Transverse colon (tissue), 4 donors: ENCODE data around the gene UHRF1. TPM values are rescaled to one million over a fixed set of nuclear protein-coding genes. Genes with fewer than 3 reads are reported as not detected.
"Not testable (repeated sequence)": the region's sequence is repeated elsewhere in the genome, so short reads cannot be mapped to it uniquely, and the experiment has no call there.

Experiments used
- DNase-seq: peaks from one replicate; pipeline ENCODE4 v3.0.0-alpha.2; 2019
- H3K27ac ChIP-seq, 4 donors: fragments of 200-600 bp; sonication (generic); 2 replicates each; pipeline ENCODE4 v1.5.1; 2016 to 2018; ENCODE audit warnings: inconsistent platforms in 4 of 4
- H3K27me3 ChIP-seq: fragments of 200-600 bp; sonication (generic); 2 replicates; pipeline ENCODE4 v1.5.1; 2017; ENCODE audit warnings: inconsistent platforms
- H3K36me3 ChIP-seq, 4 donors: fragments of 200-600 bp; sonication (generic); 2 replicates each; pipeline ENCODE4 v1.5.1; 2017 to 2019; ENCODE audit warnings: inconsistent platforms in 4 of 4
- H3K4me1 ChIP-seq, 4 donors: fragments of 200-600 bp; sonication (generic); 2 replicates each; pipeline ENCODE4 v1.5.1; 2017 to 2020; ENCODE audit warnings: inconsistent platforms in 4 of 4
- H3K4me3 ChIP-seq, 4 donors: fragments of 200-600 bp; sonication (generic); 1 replicate in 1 of 4; 2 replicates in 3 of 4; pipeline versions ENCODE4 v1.5.1 to v1.6.1; 2017 to 2019; ENCODE audit warnings: inconsistent platforms in 4 of 4
- H3K9me3 ChIP-seq, 2 donors: fragments of 200-600 bp; sonication (generic); 2 replicates each; pipeline ENCODE4 v1.5.1; 2017 to 2019; ENCODE audit warnings: inconsistent platforms in 2 of 2
- EP300 ChIP-seq: sonication (generic); formaldehyde crosslinking; IDR thresholded peaks from one replicate; pipeline ENCODE4 v1.6.1; 2017; ENCODE audit warnings: antibody characterized with exemption, low read depth
- POLR2A ChIP-seq: fragments of 450-650 bp; IDR thresholded peaks from one replicate; pipeline ENCODE4 v1.6.1; 2016; ENCODE audit warnings: antibody characterized with exemption, mild to moderate bottlenecking, moderate library complexity
- POLR2AphosphoS5 ChIP-seq, 3 donors: sonication (generic); formaldehyde crosslinking; IDR thresholded peaks; one replicate each; pipeline ENCODE4 v1.6.1; 2016; ENCODE audit warnings: antibody characterized with exemption in 3 of 3
- WGBS, 2 donors: methylation state at CpG; one replicate each; pipeline ENCODE4 v1.1.5; 2018; ENCODE audit warnings: low coverage in 1 of 2; 5-methylcytosine and 5-hydroxymethylcytosine counted together
- in situ Hi-C, 4 donors: fragments of 200-750 bp; cut with MboI; loops; one replicate each; pipeline versions ENCODE4 v1.15.0 to v1.15.1; 2017; ENCODE audit warnings: low sequenced_read_pairs in 3 of 4, low pct_ligation_motif_present in 1 of 4, low pct_unique_long_range_greater_than_20kb in 1 of 4
- intact Hi-C: fragments of 100-400 bp; cut with DNase I; formaldehyde crosslinking; loops from one replicate; pipeline ENCODE4 v1.15.1; 2023; ENCODE audit warnings: low total_unique reads
- total RNA-seq, 4 donors: library from RNA; depleted of rRNA; stranded (reverse); fragments of >200 nt; gene quantifications; one replicate each; pipeline ENCODE4 v1.1.0, GENCODE V29; 2016
- TF ChIP-seq, protein P1 (sequence below), 5 experiments: fragments of 200-600 bp in 3 of 5; fragments of 450-650 bp in 2 of 5; sonication (generic) in 3 of 5; IDR thresholded peaks; 1 replicate in 2 of 5; 2 replicates in 3 of 5; pipeline ENCODE4 v1.5.1; 2016 to 2017; ENCODE audit warnings: antibody characterized with exemption in 5 of 5, inconsistent platforms in 3 of 5, mild to moderate bottlenecking in 2 of 5, moderate library complexity in 1 of 5

Gene UHRF1
- total RNA-seq, 4 donors from 2014 or later, result 2.9 to 41.2 (median 12.0) TPM

DNA sequence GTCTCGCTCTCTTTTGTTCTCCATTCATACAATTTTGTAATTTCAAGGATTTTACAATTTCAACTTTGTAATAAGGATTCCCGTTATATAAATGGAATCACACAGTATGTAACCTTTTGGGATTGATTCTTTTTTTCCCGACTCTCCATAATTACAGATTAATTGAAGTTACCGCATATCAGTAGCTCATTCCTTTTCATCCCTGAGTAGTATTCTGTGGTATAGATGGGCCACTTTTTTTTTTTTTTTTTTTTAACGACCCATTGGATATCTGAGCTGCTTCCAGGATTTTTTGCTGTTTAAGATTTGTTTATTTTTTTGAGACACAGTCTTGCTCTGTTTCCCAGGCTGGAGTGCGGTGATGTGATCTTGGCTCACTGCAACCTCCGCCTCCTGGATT lies 27.8 kb downstream of the UHRF1 start:
- 87 to 91% methylated on average over 4 to 7 of the region's 7 CpGs for WGBS, 2 donors
- no peak for TF ChIP-seq POLR2A
- TF ChIP-seq, protein P1, sequence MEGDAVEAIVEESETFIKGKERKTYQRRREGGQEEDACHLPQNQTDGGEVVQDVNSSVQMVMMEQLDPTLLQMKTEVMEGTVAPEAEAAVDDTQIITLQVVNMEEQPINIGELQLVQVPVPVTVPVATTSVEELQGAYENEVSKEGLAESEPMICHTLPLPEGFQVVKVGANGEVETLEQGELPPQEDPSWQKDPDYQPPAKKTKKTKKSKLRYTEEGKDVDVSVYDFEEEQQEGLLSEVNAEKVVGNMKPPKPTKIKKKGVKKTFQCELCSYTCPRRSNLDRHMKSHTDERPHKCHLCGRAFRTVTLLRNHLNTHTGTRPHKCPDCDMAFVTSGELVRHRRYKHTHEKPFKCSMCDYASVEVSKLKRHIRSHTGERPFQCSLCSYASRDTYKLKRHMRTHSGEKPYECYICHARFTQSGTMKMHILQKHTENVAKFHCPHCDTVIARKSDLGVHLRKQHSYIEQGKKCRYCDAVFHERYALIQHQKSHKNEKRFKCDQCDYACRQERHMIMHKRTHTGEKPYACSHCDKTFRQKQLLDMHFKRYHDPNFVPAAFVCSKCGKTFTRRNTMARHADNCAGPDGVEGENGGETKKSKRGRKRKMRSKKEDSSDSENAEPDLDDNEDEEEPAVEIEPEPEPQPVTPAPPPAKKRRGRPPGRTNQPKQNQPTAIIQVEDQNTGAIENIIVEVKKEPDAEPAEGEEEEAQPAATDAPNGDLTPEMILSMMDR (IDR thresholded peaks at IDR 0.05), result no peak
- TF ChIP-seq POLR2AphosphoS5 (IDR thresholded peaks at IDR 0.05), result no peak
- Histone ChIP-seq H3K4me1 (peaks cover 0 to 6% (median 0%) of the 10 kb centered on the region in 4 donors), H3K4me3 (no peak overlapping the region), H3K9me3 (no peaks in the 10 kb centered on the region), H3K27ac (no peak overlapping the region), H3K27me3 (no peaks in the 10 kb centered on the region), H3K36me3 (no peaks in the 10 kb centered on the region)
- in situ Hi-C loops, result no loop called here
- no peak for DNase-seq
- intact Hi-C loops, result no loop called here

DNA sequence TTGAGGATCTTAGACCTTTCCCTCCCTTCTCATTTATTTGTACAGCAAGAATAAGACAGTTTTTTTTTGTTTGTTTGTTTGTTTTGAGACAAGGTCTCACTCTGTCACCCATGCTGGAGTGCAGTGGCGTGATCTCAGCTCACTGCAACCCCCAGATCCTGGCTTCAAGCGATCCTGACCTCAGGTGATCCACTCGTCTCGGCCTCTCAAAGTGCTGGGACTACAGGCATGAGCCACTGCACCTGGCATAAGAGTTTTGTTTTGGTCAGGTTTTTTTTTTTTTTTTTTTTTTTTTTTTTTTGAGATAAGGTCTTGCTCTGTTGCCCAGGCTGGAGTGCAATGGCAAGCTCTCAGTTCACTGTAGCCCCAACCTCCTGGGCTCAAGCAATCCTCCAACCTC lies 29.2 kb downstream of the UHRF1 start:
- H3K4me1 ChIP-seq, DNase-seq, H3K36me3 ChIP-seq, H3K9me3 ChIP-seq, H3K27ac ChIP-seq, H3K4me3 ChIP-seq, in situ Hi-C loops, intact Hi-C loops, H3K27me3 ChIP-seq: not testable (repeated sequence)
- WGBS, 2 donors, result 93 to 95% methylated on average over 4 of the region's 4 CpGs

DNA sequence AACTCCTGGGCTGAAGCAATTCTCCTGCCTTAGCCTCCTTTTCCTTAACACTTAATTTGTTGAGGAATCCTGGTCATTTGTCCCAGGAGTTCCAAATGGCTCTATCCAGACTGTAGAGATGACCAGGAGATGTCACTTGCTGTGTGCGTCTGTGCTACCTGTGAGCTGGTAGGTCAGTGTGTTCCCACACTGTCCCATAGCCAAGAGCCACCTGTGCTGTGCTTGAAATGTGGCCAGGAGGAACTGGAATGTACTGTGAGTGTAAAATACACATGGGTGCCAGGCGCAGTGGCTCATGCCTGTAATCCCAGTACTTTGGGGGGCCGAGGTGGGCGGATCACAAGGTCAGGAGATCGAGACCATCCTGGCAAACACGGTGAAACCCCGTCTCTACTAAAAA lies 30.2 kb downstream of the UHRF1 start:
- Histone ChIP-seq H3K36me3 (no peaks in the 10 kb centered on the region), H3K4me1 (no peaks in the 10 kb centered on the region), H3K9me3 (no peaks in the 10 kb centered on the region), H3K27ac (no peak overlapping the region), H3K4me3 (no peak overlapping the region), H3K27me3 (no peaks in the 10 kb centered on the region)
- 93 to 94% methylated on average over 5 to 7 of the region's 7 CpGs for WGBS, 2 donors
- TF ChIP-seq EP300, result no peak
- TF ChIP-seq, protein P1 (IDR thresholded peaks at IDR 0.05), result no peak
- no peak for TF ChIP-seq POLR2AphosphoS5 (IDR thresholded peaks at IDR 0.05)
- no peak for TF ChIP-seq POLR2A
- DNase-seq, result no peak
- in situ Hi-C loops, result no loop called here
- intact Hi-C loops, result no loop called here

DNA sequence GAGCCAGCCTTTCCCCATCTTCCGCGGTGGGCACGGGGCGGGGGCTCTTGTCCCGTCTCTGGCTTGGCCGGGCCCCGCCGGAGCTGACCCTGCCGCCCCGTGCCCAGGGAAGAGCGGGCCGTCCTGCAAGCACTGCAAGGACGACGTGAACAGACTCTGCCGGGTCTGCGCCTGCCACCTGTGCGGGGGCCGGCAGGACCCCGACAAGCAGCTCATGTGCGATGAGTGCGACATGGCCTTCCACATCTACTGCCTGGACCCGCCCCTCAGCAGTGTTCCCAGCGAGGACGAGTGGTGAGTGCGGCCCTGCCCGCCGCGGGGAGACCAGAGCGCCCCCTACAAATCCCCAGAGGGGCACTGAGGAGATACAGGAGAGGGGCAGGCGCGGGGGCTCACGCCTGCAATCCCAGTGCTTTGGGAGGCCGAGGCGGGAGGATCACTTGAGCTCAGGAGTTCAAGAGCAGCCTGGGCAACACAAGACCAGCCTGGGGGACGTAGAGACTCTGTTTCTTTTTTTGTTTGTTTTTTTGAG lies 32.4 kb downstream of the UHRF1 start:
- in situ Hi-C loops, H3K4me3 ChIP-seq, H3K4me1 ChIP-seq, DNase-seq, H3K27me3 ChIP-seq, H3K9me3 ChIP-seq, H3K27ac ChIP-seq, intact Hi-C loops, H3K36me3 ChIP-seq: not testable (repeated sequence)
- 94% methylated on average over 35 of the region's 35 CpGs; no CpG with 5 or more reads in 1 of the 2 donors for WGBS, 2 donors

DNA sequence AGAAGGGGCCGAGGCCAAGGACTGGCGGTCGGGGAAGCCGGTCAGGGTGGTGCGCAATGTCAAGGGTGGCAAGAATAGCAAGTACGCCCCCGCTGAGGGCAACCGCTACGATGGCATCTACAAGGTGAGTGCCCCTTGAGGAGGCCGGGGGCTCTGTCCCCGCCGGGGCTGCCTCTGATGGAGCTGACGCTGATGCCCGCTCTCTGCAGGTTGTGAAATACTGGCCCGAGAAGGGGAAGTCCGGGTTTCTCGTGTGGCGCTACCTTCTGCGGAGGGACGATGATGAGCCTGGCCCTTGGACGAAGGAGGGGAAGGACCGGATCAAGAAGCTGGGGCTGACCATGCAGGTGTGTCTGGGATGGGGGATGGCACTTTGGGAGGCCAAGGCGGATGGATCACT lies 41.3 kb downstream of the UHRF1 start:
- H3K36me3 ChIP-seq, H3K27ac ChIP-seq, in situ Hi-C loops, H3K9me3 ChIP-seq, intact Hi-C loops, H3K27me3 ChIP-seq, H3K4me3 ChIP-seq, DNase-seq, H3K4me1 ChIP-seq: not testable (repeated sequence)
- 93 to 100% methylated on average over 1 to 23 of the region's 23 CpGs for WGBS, 2 donors

- in situ Hi-C loops (no loop called here), intact Hi-C loops (no loop called here)
- TF ChIP-seq, protein P1 (IDR thresholded peaks at IDR 0.05), result no peak
- no peak for TF ChIP-seq POLR2A
- no peak for TF ChIP-seq POLR2AphosphoS5 (IDR thresholded peaks at IDR 0.05)
- TF ChIP-seq EP300, result no peak
- WGBS, 2 donors, result 90% methylated on average over 11 of the region's 11 CpGs; no CpG with 5 or more reads in 1 of the 2 donors
- Histone ChIP-seq H3K4me1 (no peaks in the 10 kb centered on the region), H3K4me3 (no peak overlapping the region), H3K36me3 (no peaks in the 10 kb centered on the region), H3K27ac (no peak overlapping the region), H3K27me3 (no peaks in the 10 kb centered on the region), H3K9me3 (no peaks in the 10 kb centered on the region)
- DNase-seq, result no peak
These were observed 42.4 kb downstream of the UHRF1 start for GRCh38 chr19:4951656-4952055.
